Naive B cell (primary cell): ENCODE data around the gene SPATA17. TPM values are rescaled to one million over a fixed set of nuclear protein-coding genes. Genes with fewer than 3 reads are reported as not detected.
"Not testable (repeated sequence)": the region's sequence is repeated elsewhere in the genome, so short reads cannot be mapped to it uniquely, and the experiment has no call there.

Experiments used
- ATAC-seq, 2 donors: fragments of 150-1000 bp; cut with Tn5 transposase; 2 replicates each; pipeline ENCODE4 v1.10.0; 2021; ENCODE audit warnings: low read depth in 2 of 2, mild to moderate bottlenecking in 2 of 2, moderate library complexity in 2 of 2
- DNase-seq: peaks from one replicate; pipeline ENCODE4 v3.0.0; 2022
- H3K27ac Mint-ChIP-seq, 6 donors: one replicate each; pipeline ENCODE4 v1.8.0; 2020 to 2022; ENCODE audit warnings: mild to moderate bottlenecking in 6 of 6, mixed read lengths in 6 of 6, moderate library complexity in 5 of 6, inconsistent platforms in 2 of 6
- H3K27me3 Mint-ChIP-seq, 3 donors: one replicate each; pipeline ENCODE4 v1.8.0; 2021 to 2022; ENCODE audit warnings: mixed read lengths in 3 of 3, mild to moderate bottlenecking in 1 of 3
- H3K36me3 Mint-ChIP-seq, 2 donors: one replicate each; pipeline ENCODE4 v1.8.0; 2020 to 2022; ENCODE audit warnings: mixed read lengths in 2 of 2, inconsistent platforms in 1 of 2, mild to moderate bottlenecking in 1 of 2
- H3K4me1 Mint-ChIP-seq, 3 donors: one replicate each; pipeline ENCODE4 v1.8.0; 2020 to 2022; ENCODE audit warnings: mixed read lengths in 3 of 3, inconsistent platforms in 1 of 3, mild to moderate bottlenecking in 1 of 3, moderate library complexity in 1 of 3
- H3K4me3 Mint-ChIP-seq, 8 donors: one replicate each; pipeline ENCODE4 v1.8.0; 2020 to 2022; ENCODE audit warnings: mild to moderate bottlenecking in 8 of 8, mixed read lengths in 8 of 8, moderate library complexity in 8 of 8, inconsistent platforms in 2 of 8
- H3K9me3 Mint-ChIP-seq, 7 donors: one replicate each; pipeline ENCODE4 v1.8.0; 2020 to 2022; ENCODE audit warnings: mixed read lengths in 7 of 7, mild to moderate bottlenecking in 5 of 7, inconsistent platforms in 2 of 7, moderate library complexity in 1 of 7
- polyA plus RNA-seq, 6 donors: library from polyadenylated mRNA; unstranded; fragments of 300-500 nt; fragmentation: Illumina TruSeq; gene quantifications; one replicate each; pipeline ENCODE4 v1.2.3, GENCODE V29; 2021; ENCODE audit warnings: low read depth in 6 of 6

The SPATA17 gene
- polyA plus RNA-seq, result not detected

DNA sequence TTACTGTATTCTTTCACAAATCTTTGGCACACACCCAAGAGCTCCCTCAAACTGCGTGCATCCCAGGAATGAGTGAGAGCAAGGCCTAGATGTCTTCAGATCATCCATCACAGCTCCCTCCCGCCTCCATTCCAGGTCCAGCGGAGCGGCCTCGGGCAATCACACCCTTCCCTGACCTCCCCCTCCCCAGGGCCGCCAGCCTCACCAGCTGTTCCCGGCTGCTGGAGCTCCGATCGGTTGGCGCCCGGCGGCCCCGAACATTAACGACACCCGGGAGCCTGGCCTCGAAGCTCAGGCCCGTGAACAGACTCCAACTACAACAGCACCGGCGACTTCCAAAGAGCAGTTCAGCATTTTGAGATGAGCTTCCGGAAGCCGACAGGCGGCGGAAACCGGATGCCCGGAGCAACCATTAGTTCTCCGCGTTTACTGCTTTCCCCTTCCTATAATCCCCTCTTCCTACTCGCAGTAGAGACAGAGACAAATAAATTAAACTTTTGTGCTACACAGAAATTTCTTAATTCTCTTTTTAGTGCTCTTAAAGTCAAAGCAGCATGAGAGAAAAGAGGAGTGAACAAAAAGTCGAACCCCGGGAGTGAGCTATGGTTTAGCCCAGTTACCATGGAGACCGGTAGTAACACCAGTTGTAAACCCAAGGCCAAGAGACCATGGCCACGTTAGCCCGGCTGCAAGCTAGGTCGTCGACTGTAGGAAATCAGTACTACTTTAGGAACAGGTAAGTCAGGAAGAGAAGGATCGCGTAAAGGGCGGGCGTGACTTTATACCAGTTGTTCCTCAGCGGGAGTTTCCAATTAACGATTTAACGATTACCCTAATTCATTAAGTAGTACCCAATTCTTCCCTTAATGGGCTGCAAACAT lies at the start of gene SPATA17, which contains the start of gene GPATCH2:
Gene SPATA17 (plus strand): TSS at position 634 of the 881 bp plus-strand sequence. CDS start 35 bp downstream, at position 669.
Gene GPATCH2 (minus strand): TSS at position 380 of the 881 bp plus-strand sequence. CDS start 119 bp downstream, at position 261.
- DNase-seq (peak; percentile 86), ATAC-seq (peak; percentile 89 to 92)
- H3K4me1 Mint-ChIP-seq, result peaks cover 15 to 26% (median 21%) of the 10 kb centered on the region in 3 donors
- peaks cover 0 to 3% (median 0%) of the 10 kb centered on the region in 7 donors for H3K9me3 Mint-ChIP-seq
- H3K27me3 Mint-ChIP-seq, result peaks cover 21 to 26% (median 22%) of the 10 kb centered on the region in 3 donors
- H3K4me3 Mint-ChIP-seq, result peak within 1 kb of the TSS; percentile 95 to 99 (median 98)
- H3K27ac Mint-ChIP-seq, result peak within 1 kb of the TSS; percentile 100
- peaks cover 0 to 5% of the 10 kb centered on the region in 2 donors for H3K36me3 Mint-ChIP-seq

GRCh38 chr1:217584286-217584811 lies 46.8 kb upstream of the SPATA17 start:
- not testable (repeated sequence) for H3K9me3 Mint-ChIP-seq, ATAC-seq, H3K4me1 Mint-ChIP-seq, H3K36me3 Mint-ChIP-seq, H3K27ac Mint-ChIP-seq, H3K27me3 Mint-ChIP-seq, DNase-seq, H3K4me3 Mint-ChIP-seq

- H3K27ac Mint-ChIP-seq, result no peak overlapping the region
- DNase-seq, result no peak
- no peak for ATAC-seq
Measured at GRCh38 chr1:217585577-217585976, 45.6 kb upstream of the SPATA17 start.

GRCh38 chr1:217586586-217586985 lies 44.6 kb upstream of the SPATA17 start:
- H3K36me3 Mint-ChIP-seq, result peaks cover 0 to 3% of the 10 kb centered on the region in 2 donors
- H3K9me3 Mint-ChIP-seq, result no peaks in the 10 kb centered on the region
- ATAC-seq (no peak), DNase-seq (no peak)
- peaks cover 0 to 5% (median 3%) of the 10 kb centered on the region in 3 donors for H3K4me1 Mint-ChIP-seq
- H3K27me3 Mint-ChIP-seq, result no peaks in the 10 kb centered on the region
- H3K27ac Mint-ChIP-seq, result peak overlapping the region in 1 of 6 donors; percentile 22
- H3K4me3 Mint-ChIP-seq, result no peak overlapping the region

More at GRCh38 chr1:217585577-217585976, 45.6 kb upstream of the SPATA17 start:
- Mint-ChIP-seq H3K27me3 (no peaks in the 10 kb centered on the region), H3K4me1 (peaks cover 0 to 5% (median 3%) of the 10 kb centered on the region in 3 donors), H3K9me3 (no peaks in the 10 kb centered on the region), H3K4me3 (no peak overlapping the region), H3K36me3 (peaks cover 0 to 9% of the 10 kb centered on the region in 2 donors)

DNA sequence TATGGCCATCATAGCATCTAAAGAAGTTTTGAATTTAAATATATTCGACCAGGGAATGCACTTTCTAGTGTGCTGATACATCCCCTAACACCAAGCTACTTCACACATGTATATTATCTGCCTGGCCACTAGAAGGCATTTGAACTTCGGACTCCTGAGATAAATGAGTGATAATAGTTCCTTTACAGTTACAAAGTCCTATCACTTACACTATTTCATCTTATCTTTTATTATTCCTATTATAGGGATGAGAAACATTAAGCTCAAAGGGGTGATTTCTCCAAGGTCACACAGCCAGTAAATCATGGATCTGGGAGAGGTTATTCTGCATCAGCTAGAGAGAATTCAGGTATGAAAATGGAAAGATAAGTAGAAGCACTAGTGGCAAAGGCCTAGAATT lies 40.5 kb upstream of the SPATA17 start:
- Mint-ChIP-seq H3K4me1 (peaks cover 0 to 5% (median 3%) of the 10 kb centered on the region in 3 donors), H3K4me3 (no peak overlapping the region), H3K36me3 (no peaks in the 10 kb centered on the region), H3K27me3 (no peaks in the 10 kb centered on the region), H3K9me3 (no peaks in the 10 kb centered on the region), H3K27ac (no peak overlapping the region)
- ATAC-seq (no peak), DNase-seq (no peak)

GRCh38 chr1:217599154-217599553 lies 32.0 kb upstream of the SPATA17 start:
- Mint-ChIP-seq H3K27me3 (no peaks in the 10 kb centered on the region), H3K9me3 (no peaks in the 10 kb centered on the region), H3K4me3 (no peak overlapping the region), H3K36me3 (peaks cover 8 to 12% of the 10 kb centered on the region in 2 donors), H3K4me1 (no peaks in the 10 kb centered on the region), H3K27ac (peak overlapping the region in 3 of 6 donors; percentile 4 to 13 (median 10))
- DNase-seq, result no peak
- no peak for ATAC-seq

GRCh38 chr1:217602380-217602779 lies 28.8 kb upstream of the SPATA17 start:
- DNase-seq, result no peak
- H3K9me3 Mint-ChIP-seq, result no peaks in the 10 kb centered on the region
- no peak overlapping the region for H3K27ac Mint-ChIP-seq
- H3K4me3 Mint-ChIP-seq, result no peak overlapping the region
- peaks cover 12 to 14% of the 10 kb centered on the region in 2 donors for H3K36me3 Mint-ChIP-seq
- H3K4me1 Mint-ChIP-seq, result no peaks in the 10 kb centered on the region
- no peak for ATAC-seq
- H3K27me3 Mint-ChIP-seq, result no peaks in the 10 kb centered on the region

GRCh38 chr1:217605390-217605789 lies 25.8 kb upstream of the SPATA17 start:
- no peak overlapping the region for H3K4me3 Mint-ChIP-seq
- no peak for ATAC-seq
- no peak for DNase-seq
- H3K9me3 Mint-ChIP-seq, result no peaks in the 10 kb centered on the region
- H3K36me3 Mint-ChIP-seq, result peaks cover 4 to 22% of the 10 kb centered on the region in 2 donors
- no peaks in the 10 kb centered on the region for H3K4me1 Mint-ChIP-seq
- no peaks in the 10 kb centered on the region for H3K27me3 Mint-ChIP-seq
- H3K27ac Mint-ChIP-seq, result no peak overlapping the region

DNA sequence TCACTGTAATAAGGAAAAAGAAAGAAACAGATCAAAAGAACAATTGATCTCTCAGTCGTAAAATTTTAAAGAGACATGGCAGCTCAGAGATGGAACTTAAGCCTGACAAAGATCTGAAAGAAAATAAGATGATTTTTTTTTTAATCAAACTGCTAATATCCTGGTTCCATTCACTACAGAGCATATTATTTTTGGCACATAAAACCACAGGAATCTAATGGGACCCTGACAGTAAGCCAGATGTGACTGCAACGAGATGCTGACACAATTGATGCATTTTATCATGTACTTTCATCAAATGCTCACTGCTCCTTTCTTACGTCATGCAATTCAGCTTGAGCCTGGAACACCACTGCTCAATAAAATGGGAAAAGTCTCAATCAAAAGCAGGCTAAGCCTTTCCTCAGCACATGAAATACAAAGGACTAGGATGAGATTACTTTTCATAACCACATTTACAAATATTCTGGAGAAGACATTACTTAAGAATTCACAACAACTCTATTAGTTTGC lies 16.9 kb upstream of the SPATA17 start:
- Mint-ChIP-seq H3K36me3 (peaks cover 0 to 14% of the 10 kb centered on the region in 2 donors), H3K9me3 (no peaks in the 10 kb centered on the region), H3K4me1 (peaks cover 0 to 4% (median 2%) of the 10 kb centered on the region in 3 donors), H3K27me3 (no peaks in the 10 kb centered on the region), H3K27ac (no peak overlapping the region), H3K4me3 (no peak overlapping the region)
- no peak for ATAC-seq
- no peak for DNase-seq

- Mint-ChIP-seq H3K27ac (peak overlapping the region in 1 of 6 donors; percentile 37), H3K36me3 (peaks cover 13 to 20% of the 10 kb centered on the region in 2 donors), H3K4me1 (peaks cover 0 to 4% (median 2%) of the 10 kb centered on the region in 3 donors), H3K27me3 (no peaks in the 10 kb centered on the region), H3K9me3 (no peaks in the 10 kb centered on the region), H3K4me3 (no peak overlapping the region)
- DNase-seq (no peak), ATAC-seq (no peak)
Measured at GRCh38 chr1:217617126-217617525, 14.0 kb upstream of the SPATA17 start.

DNA sequence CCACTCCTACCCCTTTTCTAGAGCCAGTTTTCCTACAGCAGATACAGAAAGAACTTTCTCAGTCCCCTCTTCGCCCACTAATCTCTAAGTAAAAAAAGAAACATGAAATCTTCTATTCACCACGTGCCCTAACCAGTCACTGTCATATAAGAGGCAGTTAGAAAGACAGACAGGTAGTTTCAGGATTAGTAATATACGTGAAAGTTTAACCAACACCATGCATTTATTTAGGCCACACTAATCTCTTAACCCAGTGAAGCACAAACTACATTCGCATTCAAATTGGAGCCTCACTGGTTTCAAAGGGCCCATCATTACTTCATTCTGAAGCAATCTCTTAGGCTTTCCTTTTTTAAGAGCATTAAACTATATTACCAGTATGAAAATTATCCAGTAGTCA lies 10.3 kb upstream of the SPATA17 start:
- Mint-ChIP-seq H3K27me3 (no peaks in the 10 kb centered on the region), H3K9me3 (no peaks in the 10 kb centered on the region), H3K27ac (no peak overlapping the region), H3K4me1 (peaks cover 0 to 8% (median 5%) of the 10 kb centered on the region in 3 donors), H3K36me3 (peaks cover 13 to 18% of the 10 kb centered on the region in 2 donors), H3K4me3 (no peak overlapping the region)
- DNase-seq, result no peak
- no peak for ATAC-seq

DNA sequence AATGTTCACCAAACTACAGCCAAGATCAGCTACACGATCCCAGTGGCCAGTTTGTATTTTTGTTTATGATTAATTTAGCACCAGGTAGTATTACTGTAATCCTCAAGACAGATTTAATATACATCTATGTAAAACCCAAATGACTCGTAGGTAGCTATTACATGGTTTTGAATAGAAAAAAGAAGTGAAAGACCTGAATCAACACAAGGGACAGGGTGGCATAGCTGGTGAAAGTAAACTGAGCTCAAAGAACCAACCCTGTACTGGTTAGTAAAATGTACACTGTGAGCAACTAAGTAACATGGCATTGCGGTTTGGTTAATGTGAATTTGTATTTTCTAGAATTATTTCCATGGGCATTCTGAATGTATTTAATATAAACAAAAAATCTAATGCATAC lies 9.1 kb upstream of the SPATA17 start:
- DNase-seq, result no peak
- Mint-ChIP-seq H3K9me3 (no peaks in the 10 kb centered on the region), H3K27ac (no peak overlapping the region), H3K36me3 (peaks cover 13 to 18% of the 10 kb centered on the region in 2 donors), H3K4me1 (peaks cover 0 to 5% (median 4%) of the 10 kb centered on the region in 3 donors), H3K4me3 (no peak overlapping the region), H3K27me3 (no peaks in the 10 kb centered on the region)
- no peak for ATAC-seq

- no peak overlapping the region for H3K27ac Mint-ChIP-seq
- H3K4me1 Mint-ChIP-seq, result peaks cover 18 to 24% (median 20%) of the 10 kb centered on the region in 3 donors
- no peak overlapping the region for H3K4me3 Mint-ChIP-seq
- H3K27me3 Mint-ChIP-seq, result peaks cover 0 to 3% (median 0%) of the 10 kb centered on the region in 3 donors
- peaks cover 0 to 3% of the 10 kb centered on the region in 2 donors for H3K36me3 Mint-ChIP-seq
- DNase-seq (no peak), ATAC-seq (no peak)
- peaks cover 0 to 2% (median 0%) of the 10 kb centered on the region in 7 donors for H3K9me3 Mint-ChIP-seq
Measured at GRCh38 chr1:217626321-217626720, 4.8 kb upstream of the SPATA17 start.
